Neural cell (in vitro differentiated cells): ENCODE measurements around the gene PARVB.

Source experiments
- CTCF ChIP-seq: fragments of 450-650 bp; IDR thresholded peaks from 2 replicates; pipeline ENCODE4 v1.5.1; 2014; ENCODE audit warnings: antibody characterized with exemption, mild to moderate bottlenecking, moderate library complexity; ENCODE audit not compliant: poor library complexity, severe bottlenecking
- EZH2 ChIP-seq: fragments of 200-600, 300-800 bp; shearing (Covaris generic), sonication (generic); IDR thresholded peaks from 2 replicates; pipeline ENCODE4 v1.6.1; 2014; ENCODE audit warnings: antibody characterized with exemption, low read length, borderline replicate concordance, mild to moderate bottlenecking; ENCODE audit not compliant: insufficient read depth, poor library complexity, severe bottlenecking
- POLR2AphosphoS5 ChIP-seq: IDR thresholded peaks from 2 replicates; pipeline ENCODE4 v1.6.1; 2012
- TAF1 ChIP-seq: IDR thresholded peaks from 2 replicates; pipeline ENCODE4 v1.6.1; 2012; ENCODE audit warnings: low read depth

- no peak for TF ChIP-seq CTCF
- no peak for TF ChIP-seq POLR2AphosphoS5
- no peak for TF ChIP-seq TAF1
- no peak for TF ChIP-seq EZH2
These were observed 15.6 kb downstream of the PARVB start for GRCh38 chr22:44039566-44040171.
